ENCODE data around the gene ATP9A. TPM values are rescaled to one million over a fixed set of nuclear protein-coding genes. Genes with fewer than 3 reads are reported as not detected.

ATP9A gene
- total RNA-seq, 1 experiment from 2014 or later = 18.7 TPM

- DNase-seq (ENCODE audit: low read depth) = no peak
Observed at GRCh38 chr20:51597389-51598231, 170.6 kb downstream of the ATP9A start.

- DNase-seq (ENCODE audit: low read depth) = no peak
Observed at GRCh38 chr20:51596668-51597388, 171.4 kb downstream of the ATP9A start.

GRCh38 chr20:51595744-51596143 lies 172.4 kb downstream of the ATP9A start:
- no peak for DNase-seq (ENCODE audit: low read depth)

- peak; percentile 91 for DNase-seq (ENCODE audit: low read depth)
Observed at GRCh38 chr20:51595058-51595532, 173.1 kb downstream of the ATP9A start.

- DNase-seq (ENCODE audit: low read depth) = no peak
Observed at GRCh38 chr20:51594236-51595057, 173.7 kb downstream of the ATP9A start.

GRCh38 chr20:51593584-51593983 lies 174.6 kb downstream of the ATP9A start:
- DNase-seq (ENCODE audit: low read depth) = no peak

GRCh38 chr20:51592564-51592963 lies 175.6 kb downstream of the ATP9A start:
- DNase-seq (ENCODE audit: low read depth) = no peak

- no peak for DNase-seq (ENCODE audit: low read depth)
Observed at GRCh38 chr20:51591871-51592270, 176.3 kb downstream of the ATP9A start.

GRCh38 chr20:51588762-51589161 lies 179.4 kb downstream of the ATP9A start:
- DNase-seq (ENCODE audit: low read depth) = no peak

GRCh38 chr20:51587145-51587544 lies 181.0 kb downstream of the ATP9A start:
- DNase-seq (ENCODE audit: low read depth) = no peak

- peak; percentile 96 for DNase-seq (ENCODE audit: low read depth)
Observed at GRCh38 chr20:51586005-51586440, 182.2 kb downstream of the ATP9A start.

- no peak for DNase-seq (ENCODE audit: low read depth)
Observed at GRCh38 chr20:51585148-51585547, 183.0 kb downstream of the ATP9A start.

- no peak for DNase-seq (ENCODE audit: low read depth)
Observed at GRCh38 chr20:51584737-51585136, 183.5 kb downstream of the ATP9A start.

GRCh38 chr20:51584116-51584515 lies 184.1 kb downstream of the ATP9A start:
- DNase-seq (ENCODE audit: low read depth) = peak; percentile 63

- DNase-seq (ENCODE audit: low read depth) = no peak
Observed at GRCh38 chr20:51583499-51583898, 184.7 kb downstream of the ATP9A start.

GRCh38 chr20:51583073-51583472 lies 185.1 kb downstream of the ATP9A start:
- DNase-seq (ENCODE audit: low read depth) = no peak

GRCh38 chr20:51581571-51581970 lies 186.6 kb downstream of the ATP9A start:
- DNase-seq (ENCODE audit: low read depth) = no peak

GRCh38 chr20:51579137-51579536 lies 189.1 kb downstream of the ATP9A start:
- DNase-seq (ENCODE audit: low read depth) = peak; percentile 94

- no peak for DNase-seq (ENCODE audit: low read depth)
Observed at GRCh38 chr20:51578145-51578459, 190.1 kb downstream of the ATP9A start.

GRCh38 chr20:51577432-51578144 lies 190.6 kb downstream of the ATP9A start:
- no peak for DNase-seq (ENCODE audit: low read depth)

GRCh38 chr20:51575486-51575885 lies 192.7 kb downstream of the ATP9A start:
- DNase-seq (ENCODE audit: low read depth) = no peak
